Suprapubic skin (tissue), 4 donors: ENCODE data around the gene CARHSP1. TPM values are rescaled to one million over a fixed set of nuclear protein-coding genes. Genes with fewer than 3 reads are reported as not detected.
"Not testable (repeated sequence)": the region's sequence is repeated elsewhere in the genome, so short reads cannot be mapped to it uniquely, and the experiment has no call there.

Source experiments
- DNase-seq, 2 donors: peaks; one replicate each; pipeline ENCODE4 v3.0.0-alpha.2; 2019; ENCODE audit warnings: low spot score in 2 of 2
- H3K27ac ChIP-seq: fragments of 200-600 bp; sonication (generic); one replicate; pipeline ENCODE4 v1.5.1; 2019
- H3K27me3 ChIP-seq: fragments of 200-600 bp; sonication (generic); one replicate; pipeline ENCODE4 v1.5.1; 2019
- H3K36me3 ChIP-seq: fragments of 200-600 bp; sonication (generic); one replicate; pipeline ENCODE4 v1.5.1; 2019
- H3K4me1 ChIP-seq: fragments of 200-600 bp; sonication (generic); one replicate; pipeline ENCODE4 v1.5.1; 2019
- H3K4me3 ChIP-seq: fragments of 200-600 bp; sonication (generic); one replicate; pipeline ENCODE4 v1.5.1; 2019; ENCODE audit warnings: mild to moderate bottlenecking
- H3K9me3 ChIP-seq: fragments of 200-600 bp; sonication (generic); one replicate; pipeline ENCODE4 v1.5.1; 2019
- CTCF ChIP-seq, 2 donors: fragments of 200-600 bp in 1 of 2; fragments of 450-650 bp in 1 of 2; sonication (generic) in 1 of 2; IDR thresholded peaks; one replicate each; pipeline ENCODE4 v1.5.1; 2016 to 2019; ENCODE audit warnings: antibody characterized with exemption in 2 of 2, mild to moderate bottlenecking in 1 of 2, moderate library complexity in 1 of 2
- EP300 ChIP-seq: sonication (generic); formaldehyde crosslinking; IDR thresholded peaks from one replicate; pipeline ENCODE4 v1.6.1; 2017; ENCODE audit warnings: antibody characterized with exemption
- POLR2A ChIP-seq, 2 donors: fragments of 450-650 bp; IDR thresholded peaks; one replicate each; pipeline ENCODE4 v1.6.1; 2017; ENCODE audit warnings: antibody characterized with exemption in 2 of 2, mild to moderate bottlenecking in 2 of 2, moderate library complexity in 2 of 2
- POLR2AphosphoS5 ChIP-seq, 3 donors: sonication (generic); formaldehyde crosslinking; IDR thresholded peaks; one replicate each; pipeline ENCODE4 v1.6.1; 2017; ENCODE audit warnings: antibody characterized with exemption in 3 of 3
- whole genome bisulfite sequencing: methylation state at CpG from one replicate; pipeline ENCODE4 v1.1.5; 2018; 5-methylcytosine and 5-hydroxymethylcytosine counted together
- total RNA-seq, 4 donors: library from RNA; depleted of rRNA; stranded (reverse); fragments of >200 nt; gene quantifications; one replicate each; pipeline ENCODE4 v1.1.0, GENCODE V29; 2016

CARHSP1 gene
- total RNA-seq, 4 donors from 2014 or later: 32.7 to 60.8 (median 41.5) TPM

- Histone ChIP-seq H3K4me1 (peaks cover 30% of the 10 kb centered on the region), H3K9me3 (no peaks in the 10 kb centered on the region), H3K36me3 (no peaks in the 10 kb centered on the region), H3K27ac (no peak overlapping the region), H3K27me3 (peaks cover 6% of the 10 kb centered on the region), H3K4me3 (no peak overlapping the region)
- no peak for DNase-seq
- whole genome bisulfite sequencing: 90% methylated on average over 17 of the region's 17 CpGs
- TF ChIP-seq POLR2AphosphoS5 (IDR thresholded peaks at IDR 0.05) (no peak), POLR2A (IDR thresholded peaks at IDR 0.05) (no peak)
Measured at GRCh38 chr16:8882725-8883377, 14.0 kb upstream of the CARHSP1 start.

GRCh38 chr16:8882041-8882617, 13.3 kb upstream of the CARHSP1 start, which contains the start of gene LITAFD:
Gene LITAFD, plus strand, starts transcription at chr16:8882351. Its CDS starts 2,005 bp downstream, at chr16:8884356.
- Histone ChIP-seq H3K4me3 (no peak within 1 kb of the TSS), H3K27ac (no peak within 1 kb of the TSS), H3K27me3 (peaks cover 6% of the 10 kb centered on the region), H3K4me1 (peaks cover 30% of the 10 kb centered on the region), H3K9me3 (no peaks in the 10 kb centered on the region), H3K36me3 (no peaks in the 10 kb centered on the region)
- no peak for DNase-seq
- TF ChIP-seq POLR2A (IDR thresholded peaks at IDR 0.05): no peak
- TF ChIP-seq POLR2AphosphoS5 (IDR thresholded peaks at IDR 0.05): no peak
- TF ChIP-seq CTCF (IDR thresholded peaks at IDR 0.05): no peak
- no peak for TF ChIP-seq EP300
- WGBS: 82% methylated on average over 7 of the region's 10 CpGs

- DNase-seq: no peak
- no peak for TF ChIP-seq POLR2A (IDR thresholded peaks at IDR 0.05)
- no peak for TF ChIP-seq CTCF (IDR thresholded peaks at IDR 0.05)
- no peak for TF ChIP-seq EP300
- no peak for TF ChIP-seq POLR2AphosphoS5 (IDR thresholded peaks at IDR 0.05)
- WGBS: 95% methylated on average over 7 of the region's 8 CpGs
Measured at GRCh38 chr16:8880839-8881510, 12.2 kb upstream of the CARHSP1 start.

GRCh38 chr16:8878523-8878911, 9.7 kb upstream of the CARHSP1 start:
- Histone ChIP-seq H3K36me3 (no peaks in the 10 kb centered on the region), H3K27ac (no peak overlapping the region), H3K4me3 (no peak overlapping the region), H3K4me1 (peaks cover 11% of the 10 kb centered on the region), H3K9me3 (no peaks in the 10 kb centered on the region), H3K27me3 (no peaks in the 10 kb centered on the region)
- DNase-seq: no peak
- 25% methylated on average over 6 of the region's 6 CpGs for WGBS
- TF ChIP-seq CTCF (IDR thresholded peaks at IDR 0.05) (no peak), POLR2AphosphoS5 (IDR thresholded peaks at IDR 0.05) (no peak), EP300 (no peak), POLR2A (IDR thresholded peaks at IDR 0.05) (no peak)

More at GRCh38 chr16:8880839-8881510, 12.2 kb upstream of the CARHSP1 start:
- Histone ChIP-seq H3K4me3 (no peak overlapping the region), H3K4me1 (peaks cover 26% of the 10 kb centered on the region), H3K27ac (no peak overlapping the region), H3K36me3 (no peaks in the 10 kb centered on the region), H3K27me3 (peaks cover 6% of the 10 kb centered on the region), H3K9me3 (no peaks in the 10 kb centered on the region)

- H3K9me3 ChIP-seq: no peaks in the 10 kb centered on the region
- H3K36me3 ChIP-seq: no peaks in the 10 kb centered on the region
- no peak for DNase-seq
- no peak for TF ChIP-seq POLR2A (IDR thresholded peaks at IDR 0.05)
- TF ChIP-seq CTCF (IDR thresholded peaks at IDR 0.05): no peak
- TF ChIP-seq POLR2AphosphoS5 (IDR thresholded peaks at IDR 0.05): no peak
- TF ChIP-seq EP300: no peak
- 57% methylated on average over 8 of the region's 8 CpGs for WGBS
- H3K4me3 ChIP-seq: no peak overlapping the region
- no peak overlapping the region for H3K27ac ChIP-seq
- no peaks in the 10 kb centered on the region for H3K27me3 ChIP-seq
- H3K4me1 ChIP-seq: peaks cover 11% of the 10 kb centered on the region
Measured at GRCh38 chr16:8877894-8878522, 9.2 kb upstream of the CARHSP1 start.

GRCh38 chr16:8875317-8875716, 6.5 kb upstream of the CARHSP1 start:
- H3K4me3 ChIP-seq, H3K36me3 ChIP-seq, DNase-seq, H3K27ac ChIP-seq, H3K27me3 ChIP-seq, H3K9me3 ChIP-seq: not testable (repeated sequence)
- peaks cover 19% of the 10 kb centered on the region for H3K4me1 ChIP-seq
- 66% methylated on average over 7 of the region's 7 CpGs for WGBS
